Kidney (tissue), 14 donors: ENCODE data around the gene GCK. TPM values are rescaled to one million over a fixed set of nuclear protein-coding genes. Genes with fewer than 3 reads are reported as not detected.

Experiments
- DNase-seq, 5 donors: peaks; one replicate each; pipeline ENCODE4 v3.0.0-alpha.2; 2013 to 2020
- FAIRE-seq: peaks from 2 replicates; lab custom pipeline; 2012; peaks lifted over from hg19 to GRCh38; lab: Jason Lieb, UNC
- H3K27ac ChIP-seq, 2 donors: one replicate each; pipeline ENCODE4 v1.7.0; 2013; ENCODE audit warnings: low read depth in 2 of 2, low read length in 2 of 2, inconsistent platforms in 1 of 2
- H3K27me3 ChIP-seq: one replicate; pipeline ENCODE4 v1.7.1; 2013; ENCODE audit warnings: low read length, inconsistent platforms; ENCODE audit not compliant: control insufficient read depth, insufficient read depth
- H3K36me3 ChIP-seq, 3 donors: one replicate each; pipeline versions ENCODE4 v1.7.0 to v1.7.1; 2013; ENCODE audit warnings: low read length in 3 of 3, control low read depth in 1 of 3, inconsistent platforms in 1 of 3; ENCODE audit not compliant: insufficient read depth in 3 of 3, control insufficient read depth in 2 of 3
- H3K4me1 ChIP-seq, 3 donors: one replicate each; pipeline versions ENCODE4 v1.7.0 to v1.7.1; 2013; ENCODE audit warnings: low read length in 3 of 3, inconsistent platforms in 1 of 3, low read depth in 1 of 3; ENCODE audit not compliant: control insufficient read depth in 2 of 3, insufficient read depth in 2 of 3
- H3K4me3 ChIP-seq, 3 donors: one replicate each; pipeline versions ENCODE4 v1.7.0 to v1.8.1; 2013; ENCODE audit warnings: low read length in 3 of 3, control low read depth in 1 of 3, inconsistent platforms in 1 of 3
- H3K9ac ChIP-seq, 3 donors: one replicate each; pipeline versions ENCODE4 v1.7.0 to v1.7.1; 2013; ENCODE audit warnings: low read length in 3 of 3, control low read depth in 1 of 3, inconsistent platforms in 1 of 3
- H3K9me3 ChIP-seq, 3 donors: one replicate each; pipeline versions ENCODE4 v1.7.0 to v1.7.1; 2013; ENCODE audit warnings: low read length in 3 of 3, control low read depth in 1 of 3, inconsistent platforms in 1 of 3; ENCODE audit not compliant: control insufficient read depth in 2 of 3, insufficient read depth in 1 of 3
- intact Hi-C: fragments of 100-400 bp; cut with DNase I; formaldehyde crosslinking; loops from one replicate; pipeline ENCODE4 v1.11.1; 2022
- polyA plus RNA-seq: library from polyadenylated mRNA; stranded (reverse); fragments of 350-450 nt; fragmentation: Illumina TruSeq; extraction: RNeasy Lipid Tissue Mini Kit (QIAGEN cat#74804); gene quantifications from one replicate; pipeline ENCODE4 v1.2.3, GENCODE V29; 2014; ENCODE audit warnings: low read depth, low replicate concordance; ENCODE audit not compliant: insufficient read depth
- total RNA-seq: library from RNA; stranded (reverse); fragmentation: NEBNext Ultra II Directional; extraction: Animal tissue kit (Norgen Biotek cat#: 25700); gene quantifications from one replicate; pipeline ENCODE4 v1.2.1, GENCODE V29; 2021
- TF ChIP-seq, protein P1 (sequence below): IDR thresholded peaks from 3 replicates; pipeline ENCODE4 v1.5.1; 2012; ENCODE audit warnings: mild to moderate bottlenecking, moderate library complexity, borderline replicate concordance; ENCODE audit not compliant: insufficient read depth; ENCODE audit errors: extremely low read depth
- donor health status: control.
- donor health status: control.
- donor health status: control.
- donor health status: control.
- donor health status: control.
- donor health status: DM: yes; HTN: yes; CAD: no.
- donor health status: Normal renal cell carcinoma (clear cell type).

GCK gene
- total and polyA plus RNA-seq, 2 donors from 2014 or later, result 0.25 to 1.0 TPM

DNA sequence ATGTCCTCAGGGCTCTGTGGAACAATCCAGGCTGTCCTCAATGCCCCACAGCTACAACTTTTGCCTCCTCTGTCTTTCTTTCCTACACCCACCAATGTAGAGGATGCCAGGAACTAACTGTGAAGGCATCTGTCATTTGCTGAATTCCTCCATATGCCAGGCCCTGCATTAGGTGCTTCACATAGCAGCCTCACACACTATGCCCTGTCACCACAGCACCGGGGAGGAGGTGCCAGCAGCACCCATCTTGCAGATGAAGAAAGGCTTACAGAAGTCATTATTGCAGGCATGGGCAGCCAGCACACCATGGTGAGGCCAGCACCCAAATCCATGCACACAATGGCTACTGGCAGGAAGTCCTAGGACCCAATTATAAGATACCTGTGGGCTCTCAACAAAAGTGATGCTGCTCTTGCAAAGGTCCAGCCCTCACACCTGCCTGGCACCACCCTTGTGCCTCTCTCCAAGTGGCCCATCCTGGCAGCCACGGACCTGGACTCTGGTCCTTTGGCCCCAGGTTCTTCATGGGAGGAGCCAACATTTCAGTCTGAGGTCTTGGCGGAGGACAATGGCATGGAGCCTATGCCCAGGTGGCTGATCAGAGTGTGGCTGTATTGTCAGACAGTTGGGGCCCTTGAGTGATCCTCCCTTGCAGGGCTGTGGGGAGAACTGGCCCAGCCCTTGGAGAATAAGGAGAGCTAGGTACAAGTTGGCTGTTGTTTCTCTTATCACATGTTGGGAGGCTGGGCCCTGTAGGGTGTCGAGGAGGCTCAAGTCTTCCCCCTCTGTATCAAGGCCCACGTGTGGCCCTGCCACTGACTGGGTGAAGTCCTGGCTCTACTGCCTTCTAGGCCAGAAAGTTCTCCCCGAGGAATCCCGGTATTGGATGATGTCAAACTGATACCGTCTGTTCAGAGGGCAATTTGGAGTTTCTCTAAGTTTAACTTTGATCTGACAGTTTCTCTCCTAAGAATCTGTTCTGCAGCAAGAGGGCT, 33.8 kb downstream of the GCK start:
- Histone ChIP-seq H3K4me1 (no peaks in the 10 kb centered on the region), H3K36me3 (no peaks in the 10 kb centered on the region), H3K4me3 (no peak overlapping the region), H3K9me3 (no peaks in the 10 kb centered on the region), H3K9ac (no peak overlapping the region), H3K27ac (no peak overlapping the region), H3K27me3 (no peaks in the 10 kb centered on the region)
- TF ChIP-seq, protein P1, sequence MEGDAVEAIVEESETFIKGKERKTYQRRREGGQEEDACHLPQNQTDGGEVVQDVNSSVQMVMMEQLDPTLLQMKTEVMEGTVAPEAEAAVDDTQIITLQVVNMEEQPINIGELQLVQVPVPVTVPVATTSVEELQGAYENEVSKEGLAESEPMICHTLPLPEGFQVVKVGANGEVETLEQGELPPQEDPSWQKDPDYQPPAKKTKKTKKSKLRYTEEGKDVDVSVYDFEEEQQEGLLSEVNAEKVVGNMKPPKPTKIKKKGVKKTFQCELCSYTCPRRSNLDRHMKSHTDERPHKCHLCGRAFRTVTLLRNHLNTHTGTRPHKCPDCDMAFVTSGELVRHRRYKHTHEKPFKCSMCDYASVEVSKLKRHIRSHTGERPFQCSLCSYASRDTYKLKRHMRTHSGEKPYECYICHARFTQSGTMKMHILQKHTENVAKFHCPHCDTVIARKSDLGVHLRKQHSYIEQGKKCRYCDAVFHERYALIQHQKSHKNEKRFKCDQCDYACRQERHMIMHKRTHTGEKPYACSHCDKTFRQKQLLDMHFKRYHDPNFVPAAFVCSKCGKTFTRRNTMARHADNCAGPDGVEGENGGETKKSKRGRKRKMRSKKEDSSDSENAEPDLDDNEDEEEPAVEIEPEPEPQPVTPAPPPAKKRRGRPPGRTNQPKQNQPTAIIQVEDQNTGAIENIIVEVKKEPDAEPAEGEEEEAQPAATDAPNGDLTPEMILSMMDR, result no peak
- DNase-seq (peak in 1 of 5 donors; percentile 15), FAIRE-seq (no peak)
- intact Hi-C loops, result no loop called here

DNA sequence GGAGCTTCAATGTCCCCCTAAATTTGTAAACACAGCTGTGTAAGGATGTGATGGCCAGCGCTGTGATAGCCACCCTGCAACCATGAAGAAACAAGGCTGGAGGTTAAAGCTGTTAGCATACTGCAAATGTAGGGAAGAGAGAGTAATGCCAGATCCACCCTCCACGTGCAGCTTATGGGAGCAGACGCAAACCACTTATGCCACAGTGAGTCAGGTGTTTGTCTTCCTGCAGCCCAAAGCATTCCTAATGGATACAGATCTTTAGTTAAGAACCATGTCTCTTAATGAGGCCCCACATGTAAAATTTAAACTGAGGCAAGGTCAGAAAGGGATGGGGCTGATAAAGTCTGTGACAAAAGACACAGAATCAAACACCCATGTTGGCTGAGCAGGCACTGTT, 34.5 kb downstream of the GCK start:
- Histone ChIP-seq H3K27ac (no peak overlapping the region), H3K9me3 (no peaks in the 10 kb centered on the region), H3K4me3 (no peak overlapping the region), H3K36me3 (no peaks in the 10 kb centered on the region), H3K27me3 (no peaks in the 10 kb centered on the region), H3K9ac (no peak overlapping the region), H3K4me1 (no peaks in the 10 kb centered on the region)
- no peak for DNase-seq
- FAIRE-seq, result no peak
- TF ChIP-seq, protein P1, result no peak
- intact Hi-C loops, result no loop called here

DNA sequence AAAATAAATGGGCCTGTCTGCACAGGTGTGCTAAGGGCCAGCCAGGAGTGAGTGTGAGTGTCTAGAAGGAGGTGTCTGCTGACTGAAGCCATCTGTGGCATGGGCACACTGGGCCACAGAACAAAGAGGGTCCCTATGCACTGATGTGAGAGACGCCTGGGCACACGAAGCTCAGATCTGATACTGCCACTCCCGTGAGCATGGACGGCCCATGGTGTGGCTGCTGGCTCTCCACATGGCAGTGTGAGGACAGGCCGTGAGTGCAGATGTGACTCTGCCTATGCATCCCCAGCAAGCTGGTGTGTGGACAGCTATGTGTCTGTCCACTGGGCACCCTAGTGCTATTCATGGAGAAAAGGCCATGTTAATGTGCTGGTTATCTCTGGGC, 35.3 kb downstream of the GCK start:
- intact Hi-C loops, result no loop called here
- no peaks in the 10 kb centered on the region for H3K4me1 ChIP-seq
- no peak overlapping the region for H3K4me3 ChIP-seq
- H3K9ac ChIP-seq, result no peak overlapping the region
- no peak overlapping the region for H3K27ac ChIP-seq
- DNase-seq (peak in 1 of 5 donors; percentile 24), FAIRE-seq (no peak)
- no peaks in the 10 kb centered on the region for H3K27me3 ChIP-seq
- TF ChIP-seq, protein P1, result no peak
- no peaks in the 10 kb centered on the region for H3K36me3 ChIP-seq
- no peaks in the 10 kb centered on the region for H3K9me3 ChIP-seq
